GM18502 (cell line): ENCODE results near the gene TRIM40.
"Not testable (repeated sequence)": the region's sequence is repeated elsewhere in the genome, so short reads cannot be mapped to it uniquely, and the experiment has no call there.

Experiments used
- ATAC-seq: cut with Tn5 transposase; IDR thresholded peaks from one replicate; pipeline ENCODE4 v1.9.1; 2021; ENCODE audit warnings: mild to moderate bottlenecking; ENCODE audit not compliant: unreplicated experiment, poor library complexity

The TRIM40 gene

GRCh38 chr6:30162265-30163089 is 26.5 kb downstream of the TRIM40 start:
- no peak for ATAC-seq

GRCh38 chr6:30163090-30163917 is 27.4 kb downstream of the TRIM40 start, which contains the start of gene TRIM15:
TRIM15 (plus strand) TSS chr6:30163546; CDS start chr6:30163685, 139 bp downstream.
- ATAC-seq = no peak

GRCh38 chr6:30163918-30164654 is 28.1 kb downstream of the TRIM40 start:
- ATAC-seq = no peak

GRCh38 chr6:30164714-30165113 is 28.8 kb downstream of the TRIM40 start:
- no peak for ATAC-seq

GRCh38 chr6:30165238-30165637 is 29.3 kb downstream of the TRIM40 start:
- ATAC-seq = not testable (repeated sequence)

- ATAC-seq = no peak
Measured at GRCh38 chr6:30167101-30167500, 31.2 kb downstream of the TRIM40 start.

- ATAC-seq = no peak
Measured at GRCh38 chr6:30168741-30169140, 32.8 kb downstream of the TRIM40 start.

GRCh38 chr6:30169658-30170614 is 34.0 kb downstream of the TRIM40 start:
- ATAC-seq = no peak

- no peak for ATAC-seq
Measured at GRCh38 chr6:30171677-30172471, 35.9 kb downstream of the TRIM40 start.

GRCh38 chr6:30172681-30173080 is 36.7 kb downstream of the TRIM40 start:
- ATAC-seq = no peak

GRCh38 chr6:30175765-30176164 is 39.8 kb downstream of the TRIM40 start:
- ATAC-seq = no peak

- no peak for ATAC-seq
Measured at GRCh38 chr6:30178837-30179236, 42.9 kb downstream of the TRIM40 start.

- no peak for ATAC-seq
Measured at GRCh38 chr6:30180145-30180544, 44.2 kb downstream of the TRIM40 start.

GRCh38 chr6:30184417-30185031 is 48.6 kb downstream of the TRIM40 start:
- ATAC-seq = no peak

GRCh38 chr6:30185846-30186484 is 50.0 kb downstream of the TRIM40 start:
- no peak for ATAC-seq

GRCh38 chr6:30188541-30188940 is 52.6 kb downstream of the TRIM40 start:
- no peak for ATAC-seq

- no peak for ATAC-seq
Measured at GRCh38 chr6:30192076-30192475, 56.1 kb downstream of the TRIM40 start.
